ENCODE measurements around the gene NFKBIL1.

DNA sequence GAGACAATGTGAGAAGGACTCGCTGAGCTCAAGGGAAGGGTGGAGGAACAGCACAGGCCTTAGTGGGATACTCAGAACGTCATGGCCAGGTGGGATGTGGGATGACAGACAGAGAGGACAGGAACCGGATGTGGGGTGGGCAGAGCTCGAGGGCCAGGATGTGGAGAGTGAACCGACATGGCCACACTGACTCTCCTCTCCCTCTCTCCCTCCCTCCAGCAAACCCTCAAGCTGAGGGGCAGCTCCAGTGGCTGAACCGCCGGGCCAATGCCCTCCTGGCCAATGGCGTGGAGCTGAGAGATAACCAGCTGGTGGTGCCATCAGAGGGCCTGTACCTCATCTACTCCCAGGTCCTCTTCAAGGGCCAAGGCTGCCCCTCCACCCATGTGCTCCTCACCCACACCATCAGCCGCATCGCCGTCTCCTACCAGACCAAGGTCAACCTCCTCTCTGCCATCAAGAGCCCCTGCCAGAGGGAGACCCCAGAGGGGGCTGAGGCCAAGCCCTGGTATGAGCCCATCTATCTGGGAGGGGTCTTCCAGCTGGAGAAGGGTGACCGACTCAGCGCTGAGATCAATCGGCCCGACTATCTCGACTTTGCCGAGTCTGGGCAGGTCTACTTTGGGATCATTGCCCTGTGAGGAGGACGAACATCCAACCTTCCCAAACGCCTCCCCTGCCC is 29.6 kb downstream of the NFKBIL1 start:
- TF ChIP-seq POLR2A (IDR thresholded peaks at IDR 0.05), result no peak
- TF ChIP-seq, protein P1, sequence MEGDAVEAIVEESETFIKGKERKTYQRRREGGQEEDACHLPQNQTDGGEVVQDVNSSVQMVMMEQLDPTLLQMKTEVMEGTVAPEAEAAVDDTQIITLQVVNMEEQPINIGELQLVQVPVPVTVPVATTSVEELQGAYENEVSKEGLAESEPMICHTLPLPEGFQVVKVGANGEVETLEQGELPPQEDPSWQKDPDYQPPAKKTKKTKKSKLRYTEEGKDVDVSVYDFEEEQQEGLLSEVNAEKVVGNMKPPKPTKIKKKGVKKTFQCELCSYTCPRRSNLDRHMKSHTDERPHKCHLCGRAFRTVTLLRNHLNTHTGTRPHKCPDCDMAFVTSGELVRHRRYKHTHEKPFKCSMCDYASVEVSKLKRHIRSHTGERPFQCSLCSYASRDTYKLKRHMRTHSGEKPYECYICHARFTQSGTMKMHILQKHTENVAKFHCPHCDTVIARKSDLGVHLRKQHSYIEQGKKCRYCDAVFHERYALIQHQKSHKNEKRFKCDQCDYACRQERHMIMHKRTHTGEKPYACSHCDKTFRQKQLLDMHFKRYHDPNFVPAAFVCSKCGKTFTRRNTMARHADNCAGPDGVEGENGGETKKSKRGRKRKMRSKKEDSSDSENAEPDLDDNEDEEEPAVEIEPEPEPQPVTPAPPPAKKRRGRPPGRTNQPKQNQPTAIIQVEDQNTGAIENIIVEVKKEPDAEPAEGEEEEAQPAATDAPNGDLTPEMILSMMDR (IDR thresholded peaks at IDR 0.05), result no peak
